ENCODE measurements around the gene MMRN2.

GRCh38 chr10:86905429-86905828 lies 52.0 kb downstream of the MMRN2 start:
- TF ChIP-seq, protein P1, sequence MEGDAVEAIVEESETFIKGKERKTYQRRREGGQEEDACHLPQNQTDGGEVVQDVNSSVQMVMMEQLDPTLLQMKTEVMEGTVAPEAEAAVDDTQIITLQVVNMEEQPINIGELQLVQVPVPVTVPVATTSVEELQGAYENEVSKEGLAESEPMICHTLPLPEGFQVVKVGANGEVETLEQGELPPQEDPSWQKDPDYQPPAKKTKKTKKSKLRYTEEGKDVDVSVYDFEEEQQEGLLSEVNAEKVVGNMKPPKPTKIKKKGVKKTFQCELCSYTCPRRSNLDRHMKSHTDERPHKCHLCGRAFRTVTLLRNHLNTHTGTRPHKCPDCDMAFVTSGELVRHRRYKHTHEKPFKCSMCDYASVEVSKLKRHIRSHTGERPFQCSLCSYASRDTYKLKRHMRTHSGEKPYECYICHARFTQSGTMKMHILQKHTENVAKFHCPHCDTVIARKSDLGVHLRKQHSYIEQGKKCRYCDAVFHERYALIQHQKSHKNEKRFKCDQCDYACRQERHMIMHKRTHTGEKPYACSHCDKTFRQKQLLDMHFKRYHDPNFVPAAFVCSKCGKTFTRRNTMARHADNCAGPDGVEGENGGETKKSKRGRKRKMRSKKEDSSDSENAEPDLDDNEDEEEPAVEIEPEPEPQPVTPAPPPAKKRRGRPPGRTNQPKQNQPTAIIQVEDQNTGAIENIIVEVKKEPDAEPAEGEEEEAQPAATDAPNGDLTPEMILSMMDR (IDR thresholded peaks at IDR 0.05) = no peak
- no peak for TF ChIP-seq POLR2AphosphoS5 (IDR thresholded peaks at IDR 0.05)
- no peak for TF ChIP-seq POLR2A (IDR thresholded peaks at IDR 0.05)

Data from upper lobe of left lung (tissue), 4 donors.